ENCODE results near the gene SAMM50.

Gene SAMM50

DNA sequence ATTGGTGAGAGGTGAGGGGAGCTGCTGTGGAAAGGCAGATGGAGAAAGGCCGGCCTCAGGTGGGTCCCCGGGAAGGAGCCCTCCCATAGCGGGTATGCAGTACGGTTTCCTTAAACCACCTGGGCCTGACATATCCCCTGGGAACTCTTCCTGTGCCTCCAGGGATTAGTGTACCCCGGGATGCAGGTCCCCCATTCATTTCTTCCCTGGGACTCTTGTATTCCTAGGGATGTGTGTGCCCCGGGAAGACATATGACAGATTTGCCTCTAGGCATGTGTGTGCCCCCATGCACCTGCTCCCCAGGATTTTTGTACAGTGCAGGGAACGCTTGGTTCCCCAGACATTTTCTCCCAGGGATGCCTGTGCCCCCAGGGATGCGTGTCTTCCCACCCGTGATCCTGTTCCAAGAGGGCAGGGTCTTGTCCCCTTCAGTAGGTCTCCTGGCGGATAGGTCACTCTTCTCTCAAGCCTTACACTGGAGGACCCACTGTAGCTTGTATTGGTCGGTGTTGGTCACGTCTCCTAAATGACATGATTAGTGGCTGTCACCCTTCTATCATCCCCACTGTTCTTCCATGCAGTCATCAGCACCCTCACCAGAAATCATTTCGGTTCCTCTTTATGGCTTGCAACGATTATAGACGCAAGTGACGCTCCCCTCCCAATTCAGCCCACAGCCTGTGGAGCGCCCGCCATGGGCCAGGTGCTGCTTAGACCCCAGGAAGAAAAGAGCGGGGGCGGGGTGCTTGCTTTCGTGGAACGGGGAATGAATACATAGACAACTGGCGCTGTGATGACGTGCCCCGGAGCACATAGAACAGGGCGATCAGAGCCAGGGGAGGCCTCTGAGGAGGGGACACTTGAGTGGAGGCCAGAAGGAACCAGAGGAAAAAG lies 70.2 kb downstream of the SAMM50 start:
- no peak for TF ChIP-seq CEBPB (IDR thresholded peaks at IDR 0.05)
- no peak for TF ChIP-seq EP300 (IDR thresholded peaks at IDR 0.05; ENCODE audit: borderline replicate concordance)
- no peak for TF ChIP-seq RAD21 (IDR thresholded peaks at IDR 0.05; ENCODE audit: low read depth)
- TF ChIP-seq TAF1 (IDR thresholded peaks at IDR 0.05; ENCODE audit: low read depth), result no peak
- TF ChIP-seq YY1 (IDR thresholded peaks at IDR 0.05; ENCODE audit: low read depth), result no peak
- TF ChIP-seq, protein P1, sequence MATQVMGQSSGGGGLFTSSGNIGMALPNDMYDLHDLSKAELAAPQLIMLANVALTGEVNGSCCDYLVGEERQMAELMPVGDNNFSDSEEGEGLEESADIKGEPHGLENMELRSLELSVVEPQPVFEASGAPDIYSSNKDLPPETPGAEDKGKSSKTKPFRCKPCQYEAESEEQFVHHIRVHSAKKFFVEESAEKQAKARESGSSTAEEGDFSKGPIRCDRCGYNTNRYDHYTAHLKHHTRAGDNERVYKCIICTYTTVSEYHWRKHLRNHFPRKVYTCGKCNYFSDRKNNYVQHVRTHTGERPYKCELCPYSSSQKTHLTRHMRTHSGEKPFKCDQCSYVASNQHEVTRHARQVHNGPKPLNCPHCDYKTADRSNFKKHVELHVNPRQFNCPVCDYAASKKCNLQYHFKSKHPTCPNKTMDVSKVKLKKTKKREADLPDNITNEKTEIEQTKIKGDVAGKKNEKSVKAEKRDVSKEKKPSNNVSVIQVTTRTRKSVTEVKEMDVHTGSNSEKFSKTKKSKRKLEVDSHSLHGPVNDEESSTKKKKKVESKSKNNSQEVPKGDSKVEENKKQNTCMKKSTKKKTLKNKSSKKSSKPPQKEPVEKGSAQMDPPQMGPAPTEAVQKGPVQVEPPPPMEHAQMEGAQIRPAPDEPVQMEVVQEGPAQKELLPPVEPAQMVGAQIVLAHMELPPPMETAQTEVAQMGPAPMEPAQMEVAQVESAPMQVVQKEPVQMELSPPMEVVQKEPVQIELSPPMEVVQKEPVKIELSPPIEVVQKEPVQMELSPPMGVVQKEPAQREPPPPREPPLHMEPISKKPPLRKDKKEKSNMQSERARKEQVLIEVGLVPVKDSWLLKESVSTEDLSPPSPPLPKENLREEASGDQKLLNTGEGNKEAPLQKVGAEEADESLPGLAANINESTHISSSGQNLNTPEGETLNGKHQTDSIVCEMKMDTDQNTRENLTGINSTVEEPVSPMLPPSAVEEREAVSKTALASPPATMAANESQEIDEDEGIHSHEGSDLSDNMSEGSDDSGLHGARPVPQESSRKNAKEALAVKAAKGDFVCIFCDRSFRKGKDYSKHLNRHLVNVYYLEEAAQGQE (IDR thresholded peaks at IDR 0.05; ENCODE audit: low read depth), result no peak
- TF ChIP-seq, protein P2, sequence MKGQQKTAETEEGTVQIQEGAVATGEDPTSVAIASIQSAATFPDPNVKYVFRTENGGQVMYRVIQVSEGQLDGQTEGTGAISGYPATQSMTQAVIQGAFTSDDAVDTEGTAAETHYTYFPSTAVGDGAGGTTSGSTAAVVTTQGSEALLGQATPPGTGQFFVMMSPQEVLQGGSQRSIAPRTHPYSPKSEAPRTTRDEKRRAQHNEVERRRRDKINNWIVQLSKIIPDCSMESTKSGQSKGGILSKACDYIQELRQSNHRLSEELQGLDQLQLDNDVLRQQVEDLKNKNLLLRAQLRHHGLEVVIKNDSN (IDR thresholded peaks at IDR 0.05), result no peak
- TF ChIP-seq, protein P3, sequence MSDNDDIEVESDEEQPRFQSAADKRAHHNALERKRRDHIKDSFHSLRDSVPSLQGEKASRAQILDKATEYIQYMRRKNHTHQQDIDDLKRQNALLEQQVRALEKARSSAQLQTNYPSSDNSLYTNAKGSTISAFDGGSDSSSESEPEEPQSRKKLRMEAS (IDR thresholded peaks at IDR 0.05), result no peak
- no peak for TF ChIP-seq CREB1 (IDR thresholded peaks at IDR 0.05; ENCODE audit: low read depth)
- no peak for TF ChIP-seq ZBTB7A (IDR thresholded peaks at IDR 0.05; ENCODE audit: low read depth)
- TF ChIP-seq FOXM1 (IDR thresholded peaks at IDR 0.05; ENCODE audit: borderline replicate concordance, low read depth), result no peak
- no peak for TF ChIP-seq EGR1 (IDR thresholded peaks at IDR 0.05)
- no peak for TF ChIP-seq TEAD4 (IDR thresholded peaks at IDR 0.05)
- no peak for TF ChIP-seq TCF12 (IDR thresholded peaks at IDR 0.05; ENCODE audit: low read depth)
- TF ChIP-seq NFIC (IDR thresholded peaks at IDR 0.05), result no peak

DNA sequence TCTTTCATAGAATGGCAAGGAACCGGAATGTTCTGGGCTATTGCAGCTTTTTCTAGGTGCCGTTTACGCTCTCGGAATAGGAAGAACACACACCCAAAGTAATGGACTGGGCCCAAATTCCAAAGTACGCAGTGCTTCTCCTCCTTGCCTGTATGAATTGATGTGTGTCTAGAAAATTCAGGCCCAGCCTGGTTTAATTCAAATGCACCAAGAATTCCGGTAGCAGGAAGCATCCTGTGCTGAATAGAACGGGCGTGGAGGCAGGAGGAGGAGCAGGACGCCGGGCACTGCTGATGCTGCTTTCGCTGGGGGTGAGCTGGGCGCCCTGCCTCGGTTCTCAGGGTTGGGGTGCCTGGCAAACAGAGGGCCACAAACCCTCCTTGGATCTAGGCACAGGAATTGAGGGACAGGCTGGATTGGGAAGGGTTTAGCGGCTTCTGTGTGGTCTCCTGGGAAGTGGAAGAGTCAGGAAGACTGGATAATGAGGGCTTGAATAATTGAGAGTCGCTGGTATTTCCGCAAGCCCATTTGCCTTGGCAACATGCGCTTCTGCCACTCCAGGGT lies 70.9 kb downstream of the SAMM50 start:
- TF ChIP-seq TEAD4 (IDR thresholded peaks at IDR 0.05), result no peak
- TF ChIP-seq FOXM1 (IDR thresholded peaks at IDR 0.05; ENCODE audit: borderline replicate concordance, low read depth), result no peak
- TF ChIP-seq, protein P2 (IDR thresholded peaks at IDR 0.05), result no peak
- no peak for TF ChIP-seq YY1 (IDR thresholded peaks at IDR 0.05; ENCODE audit: low read depth)
- TF ChIP-seq TCF12 (IDR thresholded peaks at IDR 0.05; ENCODE audit: low read depth), result no peak
- no peak for TF ChIP-seq RAD21 (IDR thresholded peaks at IDR 0.05; ENCODE audit: low read depth)
- no peak for TF ChIP-seq EP300 (IDR thresholded peaks at IDR 0.05; ENCODE audit: borderline replicate concordance)
- TF ChIP-seq ZBTB7A (IDR thresholded peaks at IDR 0.05; ENCODE audit: low read depth), result no peak

DNA sequence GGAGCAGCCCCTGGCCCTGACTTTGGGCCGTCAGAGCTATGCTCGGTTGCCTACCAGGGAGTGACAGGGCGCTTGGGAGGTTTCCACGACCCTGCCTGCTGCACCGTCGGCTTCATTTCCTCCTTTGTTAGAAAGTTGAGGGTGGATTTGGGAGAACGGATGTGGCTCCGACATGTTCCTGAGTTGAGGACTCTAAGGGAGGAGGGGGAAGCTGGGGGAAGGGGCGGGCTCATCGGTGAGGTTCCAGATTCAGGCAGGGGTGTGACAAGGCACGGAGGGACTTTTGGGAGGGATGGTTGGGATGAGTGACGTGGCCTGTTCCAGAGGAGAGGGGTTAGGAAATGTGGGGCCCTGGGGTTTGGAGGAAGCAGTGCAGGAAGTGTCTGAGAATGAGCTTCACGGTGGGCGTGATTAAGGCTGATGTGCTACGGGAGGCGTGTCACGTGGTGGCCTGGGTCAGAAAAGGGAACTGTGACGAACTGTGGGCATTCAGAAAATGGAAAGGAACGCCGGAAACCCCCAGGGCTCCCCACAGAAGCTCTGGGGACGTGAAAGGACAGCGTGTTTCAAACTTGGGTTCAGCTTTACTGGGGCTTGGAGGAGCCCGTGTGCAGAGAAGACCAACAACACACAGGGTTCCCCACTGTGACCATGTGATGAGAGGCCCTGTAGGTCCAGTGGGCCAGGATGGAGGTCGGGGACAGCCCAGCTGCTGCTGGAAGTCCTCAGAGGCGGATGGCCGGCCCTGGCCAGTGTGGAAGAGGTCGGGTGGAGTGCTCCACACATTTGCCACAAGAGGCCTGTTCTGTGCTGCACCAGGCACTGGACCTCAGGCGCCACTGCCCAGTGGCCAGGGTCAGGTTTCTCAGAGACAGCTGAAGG lies 71.6 kb downstream of the SAMM50 start:
- TF ChIP-seq, protein P3 (IDR thresholded peaks at IDR 0.05), result no peak
- TF ChIP-seq RAD21 (IDR thresholded peaks at IDR 0.05; ENCODE audit: low read depth) (no peak), CEBPB (IDR thresholded peaks at IDR 0.05) (no peak), CREB1 (IDR thresholded peaks at IDR 0.05; ENCODE audit: low read depth) (no peak), EP300 (IDR thresholded peaks at IDR 0.05; ENCODE audit: borderline replicate concordance) (no peak)
- TF ChIP-seq, protein P1 (IDR thresholded peaks at IDR 0.05; ENCODE audit: low read depth), result no peak

DNA sequence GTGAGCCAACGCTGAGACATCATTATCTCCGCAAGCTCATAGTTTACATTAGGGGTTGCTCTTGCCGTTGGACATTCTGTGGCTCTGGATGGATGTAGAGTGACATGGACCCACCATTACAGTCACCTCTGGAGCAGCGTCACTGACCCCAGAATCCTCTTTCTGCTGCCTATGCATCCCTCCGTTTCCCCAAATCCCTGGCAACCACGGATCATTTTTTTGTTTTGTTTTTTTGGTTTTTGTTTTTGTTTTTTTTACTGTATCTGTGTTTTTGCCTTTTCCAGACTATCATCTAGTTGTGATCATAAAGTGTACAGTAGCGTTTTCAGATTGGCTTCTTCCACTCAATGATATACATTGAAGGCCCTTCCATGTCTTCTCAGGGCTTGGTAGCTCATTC lies 72.8 kb downstream of the SAMM50 start:
- TF ChIP-seq CEBPB (IDR thresholded peaks at IDR 0.05), result no peak
- TF ChIP-seq YY1 (IDR thresholded peaks at IDR 0.05; ENCODE audit: low read depth), result no peak
- TF ChIP-seq FOXM1 (IDR thresholded peaks at IDR 0.05; ENCODE audit: borderline replicate concordance, low read depth), result no peak
- TF ChIP-seq, protein P3 (IDR thresholded peaks at IDR 0.05), result no peak
- TF ChIP-seq, protein P2 (IDR thresholded peaks at IDR 0.05), result no peak
- TF ChIP-seq EP300 (IDR thresholded peaks at IDR 0.05; ENCODE audit: borderline replicate concordance), result no peak
- no peak for TF ChIP-seq TCF12 (IDR thresholded peaks at IDR 0.05; ENCODE audit: low read depth)
- TF ChIP-seq NFIC (IDR thresholded peaks at IDR 0.05), result no peak
- TF ChIP-seq, protein P1 (IDR thresholded peaks at IDR 0.05; ENCODE audit: low read depth), result no peak
- no peak for TF ChIP-seq TAF1 (IDR thresholded peaks at IDR 0.05; ENCODE audit: low read depth)
- no peak for TF ChIP-seq EGR1 (IDR thresholded peaks at IDR 0.05)
- no peak for TF ChIP-seq ZBTB7A (IDR thresholded peaks at IDR 0.05; ENCODE audit: low read depth)
- no peak for TF ChIP-seq TEAD4 (IDR thresholded peaks at IDR 0.05)

Measured in Ishikawa (cell line).